Right ventricle myocardium superior (tissue), 1 donor: ENCODE data around the gene SHOC2. TPM values are rescaled to one million over a fixed set of nuclear protein-coding genes. Genes with fewer than 3 reads are reported as not detected.

Source experiments
- ATAC-seq: fragments of 200-7000 bp; cut with Tn5 transposase; one replicate; pipeline ENCODE4 v1.9.1; 2020; ENCODE audit warnings: mild to moderate bottlenecking; ENCODE audit not compliant: poor library complexity
- DNase-seq: peaks from one replicate; pipeline ENCODE4 v3.0.0-alpha.2; 2020
- intact Hi-C: fragments of 100-400 bp; cut with DNase I; formaldehyde crosslinking; loops from one replicate; pipeline ENCODE4 v1.11.2; 2022
- total RNA-seq: library from RNA; stranded (reverse); fragmentation: NEBNext Ultra II Directional; extraction: Animal tissue kit (Norgen Biotek cat#: 25700); gene quantifications from one replicate; pipeline ENCODE4 v1.2.1, GENCODE V29; 2021
- donor health status: DM: no; HTN: yes; CAD: no; lungs with severe emphysema.

SHOC2 gene
- total RNA-seq, 1 donor from 2014 or later = 40.8 TPM

DNA sequence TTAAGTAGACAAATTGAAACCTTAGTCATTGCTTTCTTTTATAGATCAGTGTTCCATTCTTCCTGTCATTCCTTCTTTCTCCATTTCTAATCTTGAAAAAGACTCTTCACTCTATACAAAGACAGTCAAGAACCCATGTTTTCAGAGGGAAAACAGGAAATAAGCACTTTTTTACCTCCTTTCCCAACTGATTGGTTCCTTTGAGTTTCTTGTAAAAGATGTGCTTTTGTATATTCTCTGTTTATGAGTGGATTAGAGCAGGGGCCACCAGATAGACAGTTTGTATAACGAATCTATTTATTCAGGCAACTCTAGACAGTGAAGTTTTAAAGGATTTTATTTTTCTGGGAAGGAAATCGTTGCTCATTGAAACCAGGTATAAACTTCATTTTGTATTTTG is 49.8 kb downstream of the SHOC2 start:
- ATAC-seq (no peak), DNase-seq (no peak)
- intact Hi-C loops = no loop called here

GRCh38 chr10:110971638-110972037 is 52.2 kb downstream of the SHOC2 start:
- no peak for ATAC-seq
- no peak for DNase-seq
- intact Hi-C loops = loop anchor here (10.0 kb wide), 1 partner anchor 47 kb away; no protein-coding TSS in a partner anchor

GRCh38 chr10:110972231-110973134 is 53.1 kb downstream of the SHOC2 start:
- no peak for ATAC-seq
- no peak for DNase-seq
- intact Hi-C loops = loop anchor here (10.0 kb wide), 1 partner anchor 48 kb away; no protein-coding TSS in a partner anchor

- ATAC-seq = no peak
- no peak for DNase-seq
- intact Hi-C loops = loop anchor here (10.0 kb wide), 1 partner anchor 49 kb away; no protein-coding TSS in a partner anchor
Measured at GRCh38 chr10:110973400-110973799, 54.0 kb downstream of the SHOC2 start.

- DNase-seq = no peak
- no peak for ATAC-seq
- intact Hi-C loops = loop anchor here (10.0 kb wide), 1 partner anchor 52 kb away; no protein-coding TSS in a partner anchor
Measured at GRCh38 chr10:110976577-110976976, 57.2 kb downstream of the SHOC2 start.

- intact Hi-C loops = loop anchor here (10.0 kb wide), 1 partner anchor 53 kb away; no protein-coding TSS in a partner anchor
- ATAC-seq = peak; percentile 76
- DNase-seq = no peak
Measured at GRCh38 chr10:110977662-110978061, 58.3 kb downstream of the SHOC2 start.

DNA sequence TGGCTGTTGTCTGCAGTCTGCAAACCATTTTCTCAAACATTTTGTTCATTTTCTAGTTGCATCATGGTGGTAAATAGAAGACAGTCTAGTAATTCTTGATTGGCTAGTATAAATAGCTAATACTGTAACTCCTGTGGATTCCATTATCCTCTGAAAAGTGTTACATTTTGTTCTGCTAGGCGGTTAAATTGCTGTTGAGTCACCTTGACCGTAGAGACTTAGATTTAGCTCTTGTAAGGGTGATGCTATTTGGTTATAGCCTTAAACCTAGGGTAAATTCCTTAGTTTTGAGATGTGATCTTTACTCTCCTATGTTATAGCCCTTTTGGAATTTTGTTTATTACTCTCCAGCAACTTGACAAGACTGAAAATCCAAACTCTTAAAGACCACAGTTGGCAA is 58.8 kb downstream of the SHOC2 start:
- ATAC-seq (peak; percentile 63), DNase-seq (no peak)
- intact Hi-C loops = loop anchor here (10.0 kb wide), 1 partner anchor 53 kb away; no protein-coding TSS in a partner anchor

DNA sequence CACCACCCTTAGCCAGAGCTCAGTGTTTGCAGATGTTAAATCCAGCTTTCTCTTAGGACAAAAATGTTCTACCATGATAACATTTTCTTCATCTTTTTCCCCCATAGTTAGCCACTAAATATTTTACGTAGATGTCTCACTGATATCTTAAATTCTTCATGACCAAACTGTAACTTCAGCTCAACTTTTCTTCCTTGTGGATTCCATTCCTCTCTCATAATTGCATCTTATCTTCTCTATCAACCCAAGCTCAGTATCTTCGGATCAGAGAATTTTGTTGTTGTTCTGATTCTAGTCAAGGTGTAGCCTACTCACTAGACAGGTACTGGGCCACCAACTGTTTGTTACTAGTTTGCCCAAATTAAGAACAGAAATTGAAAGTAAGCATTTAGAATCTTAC is 60.2 kb downstream of the SHOC2 start:
- ATAC-seq (no peak), DNase-seq (no peak)
- intact Hi-C loops = loop anchor here (10.0 kb wide), 1 partner anchor 55 kb away; no protein-coding TSS in a partner anchor

- no peak for DNase-seq
- intact Hi-C loops = no loop called here
- no peak for ATAC-seq
Measured at GRCh38 chr10:110980807-110981206, 61.4 kb downstream of the SHOC2 start.

DNA sequence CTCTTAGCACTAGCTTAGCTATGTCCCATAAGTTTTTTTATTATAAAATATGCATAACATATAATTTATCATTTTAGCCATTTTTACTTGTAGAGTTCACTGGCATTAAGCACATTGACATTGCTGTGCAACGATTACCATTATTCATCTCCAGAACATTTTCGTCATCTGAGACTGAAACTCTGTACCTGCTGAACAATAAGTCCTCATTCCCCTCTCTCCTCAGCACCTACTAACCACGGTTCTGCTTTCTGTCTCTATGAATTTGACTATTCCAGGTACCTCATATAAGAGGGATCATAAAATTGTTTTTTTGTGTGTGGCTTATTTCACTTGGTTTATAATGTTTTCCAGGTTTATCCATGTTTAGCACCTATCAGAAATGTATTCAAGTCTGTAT is 64.1 kb downstream of the SHOC2 start:
- DNase-seq (no peak), ATAC-seq (no peak)
- intact Hi-C loops = no loop called here

- DNase-seq = no peak
- intact Hi-C loops = no loop called here
- no peak for ATAC-seq
Measured at GRCh38 chr10:110985497-110986275, 66.3 kb downstream of the SHOC2 start.

GRCh38 chr10:110989016-110989415 is 69.6 kb downstream of the SHOC2 start:
- intact Hi-C loops = no loop called here
- DNase-seq (no peak), ATAC-seq (no peak)

- ATAC-seq (no peak), DNase-seq (no peak)
- intact Hi-C loops = no loop called here
Measured at GRCh38 chr10:110992006-110992800, 72.8 kb downstream of the SHOC2 start.

DNA sequence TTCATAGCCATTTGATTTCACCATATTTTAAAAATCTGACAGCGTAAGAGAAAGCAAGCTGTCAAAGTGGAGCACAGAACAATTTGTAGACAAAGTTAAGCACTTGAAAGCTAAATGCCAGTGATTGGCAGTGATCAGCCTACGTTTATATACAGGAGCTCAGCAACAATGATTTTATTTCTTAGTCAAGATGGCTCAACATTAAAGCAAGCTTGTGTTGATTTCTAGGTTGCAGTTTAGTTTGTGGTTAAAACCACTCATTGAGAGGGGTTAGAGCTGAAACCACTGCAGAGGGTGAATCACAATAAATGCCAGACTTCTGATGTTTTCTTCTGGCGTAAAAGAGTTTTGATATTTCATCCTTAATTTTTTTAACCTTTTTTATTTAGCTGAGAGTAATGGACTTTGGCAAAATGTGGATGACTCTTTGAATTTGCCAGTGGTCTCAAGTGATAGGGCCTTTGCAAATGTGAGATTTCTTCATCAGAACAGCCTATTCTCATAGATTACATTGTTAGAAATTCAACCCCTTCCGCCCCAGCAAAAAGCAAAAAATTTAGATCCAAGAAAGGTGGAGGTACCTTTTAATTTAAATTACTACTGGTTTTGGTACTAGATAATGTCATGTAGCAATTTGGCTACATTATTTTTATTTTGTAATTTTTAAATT is 73.8 kb downstream of the SHOC2 start:
- intact Hi-C loops = no loop called here
- DNase-seq = no peak
- ATAC-seq = no peak

GRCh38 chr10:110994406-110995086 is 75.1 kb downstream of the SHOC2 start:
- DNase-seq (no peak), ATAC-seq (no peak)
- intact Hi-C loops = no loop called here

DNA sequence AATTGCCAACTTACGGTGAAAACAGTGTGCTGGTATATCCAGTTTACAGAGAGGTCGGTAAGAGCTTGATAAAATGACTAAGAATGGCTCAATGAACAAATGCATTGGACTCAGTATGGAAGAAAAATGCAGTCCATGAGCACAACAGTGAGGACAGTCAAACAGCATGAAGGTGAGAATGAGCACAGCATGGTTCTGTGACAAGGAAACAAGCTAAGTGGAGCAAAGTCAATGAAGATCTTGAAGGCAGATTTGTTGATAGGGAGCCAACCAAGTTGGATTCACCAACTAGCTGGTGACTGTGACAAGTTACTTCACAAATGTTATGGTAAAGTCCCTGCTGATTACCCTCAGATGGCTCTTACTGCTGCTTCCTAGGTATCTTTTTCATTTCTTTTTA is 75.9 kb downstream of the SHOC2 start:
- ATAC-seq (no peak), DNase-seq (no peak)
- intact Hi-C loops = no loop called here

DNA sequence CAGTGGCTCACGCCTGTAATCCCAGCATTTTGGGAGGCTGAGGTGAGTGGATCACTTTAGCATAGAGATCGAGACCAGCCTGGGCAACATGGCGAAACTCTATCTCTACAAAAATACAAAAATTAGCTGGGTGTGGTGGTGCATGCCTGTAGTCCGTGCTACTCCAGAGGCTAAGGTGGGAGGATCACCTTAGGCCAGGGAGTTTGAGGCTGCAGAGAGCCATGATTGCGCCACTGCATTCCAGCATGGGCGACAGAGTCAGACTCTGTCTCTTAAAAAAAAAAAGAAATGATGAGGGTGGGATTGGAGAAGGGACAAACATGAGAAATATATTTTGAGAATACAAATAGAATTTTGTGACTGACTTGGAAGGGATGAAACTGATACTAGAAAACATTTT is 76.9 kb downstream of the SHOC2 start:
- no peak for ATAC-seq
- no peak for DNase-seq
- intact Hi-C loops = no loop called here

DNA sequence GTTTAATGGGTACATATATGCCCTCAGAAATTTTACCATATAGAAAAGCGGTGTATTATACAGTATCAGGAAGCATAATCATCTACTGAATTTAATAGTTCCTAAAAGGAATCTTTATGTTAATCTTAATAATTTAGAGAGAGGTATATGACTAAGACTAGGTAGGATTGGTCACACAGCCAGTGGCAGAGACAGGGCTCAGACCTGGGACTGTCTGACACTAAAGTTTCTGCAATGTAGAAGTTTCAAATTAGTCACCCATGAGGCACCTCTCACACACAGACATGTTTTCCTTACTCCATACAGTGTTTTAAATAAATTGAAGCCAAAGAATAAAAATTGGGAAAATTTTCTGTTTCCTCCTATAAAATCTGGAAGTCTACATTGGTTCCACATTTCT is 84.6 kb downstream of the SHOC2 start:
- DNase-seq = no peak
- ATAC-seq = no peak
- intact Hi-C loops = no loop called here
